Stimulated activated CD8-positive, alpha-beta memory T cell treated with anti-CD3 and anti-CD28 coated beads, Interleukin-4, amount 100 ng/mL, for 4 hours (primary cell): ENCODE data around the gene ARHGEF16.

Source experiments
- DNase-seq, 2 donors: peaks; one replicate each; pipeline ENCODE4 v3.0.0-alpha.2; 2020; ENCODE audit warnings: low read depth in 2 of 2, low spot score in 1 of 2

The ARHGEF16 gene

DNA sequence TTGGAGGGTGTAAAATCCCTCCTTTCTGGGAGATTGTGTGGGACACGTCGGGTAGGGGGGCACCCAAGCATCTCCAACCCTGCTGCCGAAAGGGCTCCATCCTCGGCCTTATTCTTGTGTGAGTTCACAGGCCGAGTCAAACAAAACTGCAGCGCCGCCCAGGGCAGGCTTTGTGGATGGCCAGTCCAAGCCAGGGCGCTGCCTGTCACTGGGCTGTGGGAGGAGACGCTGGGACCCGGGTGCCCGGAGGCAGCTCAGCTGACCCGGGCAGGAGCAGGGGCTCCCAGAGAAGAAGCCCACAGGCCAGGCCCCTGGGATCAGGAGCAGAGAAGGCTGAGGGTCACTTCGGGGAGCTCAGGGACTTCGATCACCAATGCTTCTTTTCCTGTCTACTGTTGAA is 31.8 kb upstream of the ARHGEF16 start:
- no peak for DNase-seq

DNA sequence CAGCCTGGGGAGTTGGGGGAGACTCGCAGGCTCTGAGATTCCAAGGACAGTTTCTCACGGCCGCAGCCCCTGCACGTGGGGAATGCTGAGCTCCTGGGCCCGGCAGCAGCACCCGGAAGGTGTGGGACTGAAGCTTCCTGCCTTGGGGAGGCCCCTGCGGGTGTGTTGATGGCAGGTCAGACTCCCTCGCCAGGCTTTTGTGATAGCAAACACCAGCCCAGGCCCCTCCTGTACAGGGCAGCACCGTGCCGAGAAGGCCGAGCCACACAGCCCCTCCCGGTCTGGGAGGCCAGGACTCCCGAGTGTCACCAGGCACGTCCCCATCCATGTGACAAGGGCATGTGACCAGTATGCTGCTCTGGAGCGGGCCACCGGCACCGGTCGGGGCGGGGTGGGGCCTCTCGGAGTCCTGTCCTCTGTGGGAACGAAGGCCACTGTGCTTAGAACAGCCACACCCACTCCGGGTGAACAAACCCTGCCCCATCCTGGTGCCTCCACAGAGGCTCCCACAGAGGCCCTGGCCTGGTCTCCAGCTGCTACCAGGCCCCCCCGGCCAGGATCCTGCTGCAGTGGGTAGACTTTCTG is 31.1 kb upstream of the ARHGEF16 start:
- DNase-seq = no peak

GRCh38 chr1:3423896-3424611 is 30.4 kb upstream of the ARHGEF16 start:
- no peak for DNase-seq

GRCh38 chr1:3425486-3426215 is 28.8 kb upstream of the ARHGEF16 start:
- no peak for DNase-seq

GRCh38 chr1:3426956-3427535 is 27.4 kb upstream of the ARHGEF16 start:
- DNase-seq = no peak

GRCh38 chr1:3427711-3428704 is 26.5 kb upstream of the ARHGEF16 start:
- no peak for DNase-seq

GRCh38 chr1:3428899-3429298 is 25.6 kb upstream of the ARHGEF16 start:
- no peak for DNase-seq

DNA sequence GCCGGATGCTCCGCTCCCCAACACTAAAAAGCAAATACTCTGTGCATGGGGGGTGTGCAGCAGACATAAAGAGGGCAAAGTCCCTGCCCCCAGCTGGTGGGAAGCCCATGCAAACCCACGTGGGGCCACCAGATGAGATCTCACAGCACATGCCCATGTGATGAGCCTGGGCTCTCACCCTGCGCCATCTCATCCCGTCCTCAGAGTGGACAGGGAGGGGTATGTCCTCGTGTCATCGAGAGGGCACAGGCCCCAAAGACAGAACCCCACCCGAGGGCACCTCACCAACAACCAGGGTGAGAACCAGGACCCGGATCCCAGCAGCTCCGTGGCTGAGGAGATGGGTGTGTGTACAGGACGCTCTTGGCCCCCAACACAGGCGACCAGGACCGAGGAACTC is 25.1 kb upstream of the ARHGEF16 start:
- DNase-seq = no peak

- DNase-seq = no peak
Measured at GRCh38 chr1:3429766-3430165, 24.7 kb upstream of the ARHGEF16 start.

GRCh38 chr1:3430406-3430805 is 24.1 kb upstream of the ARHGEF16 start:
- DNase-seq = no peak

DNA sequence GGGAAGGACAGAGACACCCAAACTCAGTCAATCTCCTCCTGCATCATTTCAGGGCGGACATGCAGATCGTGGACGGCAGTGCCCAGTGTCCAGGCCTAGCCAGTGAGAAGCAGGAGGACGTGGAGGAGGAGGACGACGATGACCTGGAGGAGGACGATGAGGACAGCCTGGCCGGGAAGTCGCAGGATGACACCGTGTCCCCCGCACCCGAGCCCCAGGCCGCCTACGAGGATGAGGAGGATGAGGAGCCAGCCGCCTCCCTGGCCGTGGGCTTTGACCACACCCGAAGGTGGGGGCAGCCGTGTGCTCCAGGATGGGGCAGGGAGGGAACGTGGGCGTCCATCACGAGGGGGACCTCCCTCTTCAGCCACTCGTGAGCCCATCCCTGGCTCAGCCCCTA is 23.6 kb upstream of the ARHGEF16 start:
- no peak for DNase-seq

DNA sequence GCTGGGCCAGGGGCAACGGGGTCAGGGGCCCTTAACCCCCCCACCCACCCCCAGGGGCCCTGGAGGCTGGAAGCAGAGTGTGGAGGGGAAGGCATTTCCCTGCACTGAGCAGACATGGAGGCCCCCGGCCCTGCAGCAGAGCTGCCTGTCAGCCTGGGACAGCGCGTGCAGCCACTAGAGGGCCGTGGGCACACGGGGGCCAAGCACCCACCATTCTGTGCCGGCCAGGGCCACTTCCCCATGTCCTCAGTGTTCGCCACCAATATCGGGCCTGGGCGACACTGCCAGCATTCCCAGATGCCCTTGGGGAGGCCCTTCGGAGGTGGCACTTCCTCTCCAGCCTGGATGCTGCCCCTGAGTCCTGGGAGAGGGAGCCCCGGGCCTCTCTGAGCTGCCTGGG is 23.2 kb upstream of the ARHGEF16 start:
- no peak for DNase-seq

GRCh38 chr1:3431686-3432085 is 22.8 kb upstream of the ARHGEF16 start:
- no peak for DNase-seq

GRCh38 chr1:3432306-3432705 is 22.2 kb upstream of the ARHGEF16 start:
- DNase-seq = no peak

DNA sequence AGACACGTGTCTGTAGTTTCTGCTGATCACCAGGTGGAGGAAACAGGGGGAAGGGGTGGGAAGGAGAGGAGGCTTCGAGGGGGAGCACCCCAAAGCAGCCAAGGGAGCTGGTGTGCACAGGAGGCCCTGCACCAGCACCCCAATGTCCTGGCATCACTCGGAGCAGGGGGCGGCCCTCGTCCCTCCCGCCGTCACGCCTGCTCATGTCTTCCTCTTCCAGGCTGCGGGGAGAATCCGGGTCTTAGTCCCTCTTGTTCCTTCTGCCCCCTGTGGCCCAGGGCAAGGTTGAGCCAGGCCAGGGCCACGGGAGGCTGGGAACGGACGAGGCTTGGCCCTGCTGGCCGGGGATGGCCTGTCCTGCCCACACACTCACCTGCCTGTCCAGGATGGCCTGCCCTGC is 21.4 kb upstream of the ARHGEF16 start:
- no peak for DNase-seq

GRCh38 chr1:3433596-3434320 is 20.7 kb upstream of the ARHGEF16 start:
- DNase-seq = no peak

- no peak for DNase-seq
Measured at GRCh38 chr1:3434406-3435110, 19.9 kb upstream of the ARHGEF16 start.

- no peak for DNase-seq
Measured at GRCh38 chr1:3435666-3436065, 18.8 kb upstream of the ARHGEF16 start.

GRCh38 chr1:3436451-3436850 is 18.0 kb upstream of the ARHGEF16 start:
- no peak for DNase-seq

- DNase-seq = no peak
Measured at GRCh38 chr1:3436901-3437300, 17.6 kb upstream of the ARHGEF16 start.
